Fibroblast of villous mesenchyme (primary cell): ENCODE measurements around the gene MSRB1. TPM values are rescaled to one million over a fixed set of nuclear protein-coding genes. Genes with fewer than 3 reads are reported as not detected.

Experiments
- DNase-seq: peaks from one replicate; pipeline ENCODE4 v3.0.0-alpha.2; 2010; ENCODE audit warnings: low read depth
- H3K4me3 ChIP-seq: 2 replicates; pipeline ENCODE4 v1.5.1; 2011; ENCODE audit warnings: low read depth, mild to moderate bottlenecking, low read length
- CTCF ChIP-seq: IDR thresholded peaks from 2 replicates; pipeline ENCODE4 v1.5.1; 2012; ENCODE audit warnings: low read depth, mild to moderate bottlenecking, low read length; ENCODE audit not compliant: insufficient read depth
- total RNA-seq: library from RNA; depleted of rRNA; stranded (reverse); fragments of >200 nt; gene quantifications from 2 replicates; pipeline ENCODE4 v1.2.3, GENCODE V29; 2012

The MSRB1 gene
- total RNA-seq, 1 donor, result 14.2 TPM

DNA sequence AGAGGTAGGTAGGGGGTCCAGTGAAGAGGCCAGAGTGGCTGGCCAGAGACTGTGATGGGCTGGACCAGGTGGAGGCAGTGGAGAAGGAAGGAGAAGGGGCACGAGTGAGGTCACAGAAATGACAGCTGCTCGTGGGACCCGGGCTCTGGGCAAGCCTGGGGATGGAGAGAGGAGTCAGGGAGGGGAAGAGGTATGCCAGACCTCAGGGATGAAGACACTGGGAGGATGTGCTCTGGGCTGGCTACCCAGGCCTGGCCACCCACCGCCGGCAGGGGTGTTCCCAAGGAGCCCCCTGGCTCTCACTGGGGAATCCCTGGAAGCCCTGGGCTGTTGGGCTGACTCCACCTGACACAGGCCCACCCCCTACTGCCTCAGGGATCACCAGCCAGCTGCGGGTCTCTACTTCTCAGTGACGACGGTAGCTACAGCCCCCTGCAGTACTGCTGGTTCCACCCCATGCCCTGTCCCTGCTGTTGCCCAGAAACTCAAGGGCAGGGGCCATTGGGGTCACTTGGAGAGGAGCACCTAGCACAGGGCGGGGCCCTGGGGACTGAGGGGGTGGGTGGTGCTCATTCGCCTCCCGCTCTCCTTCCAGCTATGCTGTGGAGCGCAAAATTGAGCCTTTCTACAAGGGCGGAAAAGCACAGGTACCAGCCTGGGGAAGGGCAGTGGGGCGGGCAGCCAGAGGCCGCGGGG is 30.6 kb upstream of the MSRB1 start:
- DNase-seq, result no peak
- TF ChIP-seq CTCF, result no peak
- H3K4me3 ChIP-seq, result no peak overlapping the region

- TF ChIP-seq CTCF, result no peak
- DNase-seq, result no peak
- H3K4me3 ChIP-seq, result peak overlapping the region; percentile 90
Observed at GRCh38 chr16:1972490-1972877, 29.5 kb upstream of the MSRB1 start.

GRCh38 chr16:1971796-1972489 is 28.9 kb upstream of the MSRB1 start, which contains the start of gene TBL3:
TBL3 (plus strand) TSS chr16:1972053; CDS start chr16:1972165, 112 bp downstream.
- peak; percentile 95 for DNase-seq
- peak within 1 kb of the TSS; percentile 90 for H3K4me3 ChIP-seq
- no peak for TF ChIP-seq CTCF

DNA sequence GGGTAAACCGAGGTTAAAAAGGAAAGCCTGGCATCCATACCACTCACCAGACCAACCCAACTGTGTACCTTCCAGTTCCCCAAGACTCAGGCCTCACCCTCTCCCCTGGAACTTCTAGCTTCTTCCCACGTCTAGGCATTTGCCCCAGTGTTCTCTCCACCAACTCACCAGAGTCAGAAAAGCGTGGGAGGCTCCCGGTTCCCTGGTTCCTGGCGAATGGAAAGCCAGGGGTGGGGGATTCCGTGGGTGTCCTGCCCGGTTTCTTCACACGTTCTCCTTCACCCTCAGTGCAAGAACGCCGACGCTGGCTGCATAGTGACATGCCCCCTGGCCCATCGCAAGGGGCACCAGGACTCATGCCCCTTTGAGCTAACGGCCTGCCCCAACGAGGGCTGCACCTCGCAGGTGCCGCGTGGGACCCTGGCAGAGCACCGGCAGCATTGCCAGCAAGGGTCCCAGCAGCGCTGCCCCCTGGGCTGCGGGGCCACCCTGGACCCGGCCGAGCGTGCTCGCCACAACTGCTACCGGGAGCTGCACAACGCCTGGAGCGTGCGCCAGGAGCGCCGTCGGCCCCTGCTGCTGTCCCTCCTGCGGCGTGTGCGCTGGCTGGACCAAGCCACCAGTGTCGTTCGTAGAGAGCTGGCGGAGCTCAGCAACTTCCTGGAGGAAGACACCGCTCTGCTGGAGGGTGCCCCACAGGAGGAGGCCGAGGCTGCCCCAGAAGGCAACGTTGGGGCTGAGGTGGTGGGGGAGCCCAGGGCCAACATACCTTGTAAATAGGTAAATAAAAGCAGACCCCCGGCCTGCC is 25.4 kb upstream of the MSRB1 start:
- no peak for TF ChIP-seq CTCF
- no peak for DNase-seq
- H3K4me3 ChIP-seq, result no peak overlapping the region

DNA sequence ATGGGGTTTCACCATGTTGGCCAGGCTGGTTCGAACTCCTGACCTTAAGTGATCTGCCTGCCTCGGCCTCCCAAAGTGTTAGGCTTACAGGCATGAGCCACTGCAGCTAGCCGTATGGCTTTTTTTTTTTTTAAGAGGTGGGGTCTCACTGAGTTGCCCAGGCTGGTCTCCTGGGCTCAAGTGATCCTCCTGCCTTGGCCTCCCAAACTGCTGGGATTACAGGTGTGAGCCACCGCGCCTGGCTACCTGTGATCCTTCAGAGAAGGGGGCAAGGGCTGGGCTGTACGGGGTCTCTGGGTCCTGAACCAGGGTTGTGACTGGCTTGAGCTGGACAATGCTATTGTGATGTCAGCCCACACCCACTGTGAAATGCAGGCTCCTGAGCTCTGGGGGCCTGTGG is 23.5 kb upstream of the MSRB1 start, which contains the start of gene RNF151:
RNF151 (plus strand) TSS at position 397 of the 400 bp plus-strand sequence. CDS start 26 bp downstream, outside the sequence.
- DNase-seq, result no peak
- H3K4me3 ChIP-seq, result peak within 1 kb of the TSS; percentile 90
- TF ChIP-seq CTCF, result no peak

DNA sequence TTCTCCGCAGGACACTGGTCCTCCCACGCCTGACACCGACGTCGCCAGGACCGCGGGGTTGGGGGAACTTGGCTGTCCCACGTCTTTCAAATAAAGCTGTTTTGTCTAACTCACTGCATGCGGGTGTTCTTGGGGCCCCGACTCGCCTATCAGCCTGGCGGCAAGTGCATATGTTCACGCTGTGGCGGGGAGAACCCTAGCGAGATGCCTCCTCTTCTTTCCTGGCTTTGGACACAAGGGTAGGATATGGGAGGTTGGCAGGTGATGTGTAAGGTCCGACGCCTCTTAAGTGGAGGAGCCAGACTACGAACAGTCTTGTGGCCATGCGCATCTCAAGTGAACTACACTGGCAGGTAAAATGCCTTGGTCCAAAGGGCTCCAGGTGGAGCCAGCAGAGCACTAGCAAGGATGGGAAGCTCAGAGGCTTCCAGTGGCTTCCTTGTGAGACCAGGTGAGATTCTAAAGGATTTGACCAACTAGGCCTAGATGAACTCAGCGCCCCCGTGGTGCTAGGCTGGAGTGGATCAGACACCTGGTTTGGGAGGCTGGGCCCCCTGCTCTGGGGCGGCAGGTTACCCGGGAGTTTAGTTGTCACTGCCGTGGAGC is 22.5 kb upstream of the MSRB1 start:
- H3K4me3 ChIP-seq, result peak overlapping the region; percentile 90
- no peak for TF ChIP-seq CTCF
- no peak for DNase-seq
